Endodermal cell (in vitro differentiated cells): ENCODE measurements around the gene VKORC1L1. TPM values are rescaled to one million over a fixed set of nuclear protein-coding genes. Genes with fewer than 3 reads are reported as not detected.

Experiments
- DNase-seq: peaks from one replicate; pipeline ENCODE4 v3.0.0-alpha.2; 2017
- H3K27ac ChIP-seq: 2 replicates; pipeline ENCODE4 v1.5.1; 2013; ENCODE audit warnings: mild to moderate bottlenecking, low read depth, low read length, moderate library complexity
- H3K27me3 ChIP-seq: 2 replicates; pipeline ENCODE4 v1.6.1; 2013; ENCODE audit warnings: mild to moderate bottlenecking, low read length, moderate library complexity; ENCODE audit not compliant: insufficient read depth, control insufficient read depth, poor library complexity, severe bottlenecking
- H3K36me3 ChIP-seq: 2 replicates; pipeline ENCODE4 v1.7.0; 2013; ENCODE audit warnings: mild to moderate bottlenecking, low read length, moderate library complexity; ENCODE audit not compliant: control insufficient read depth, insufficient read depth
- H3K4me1 ChIP-seq: one replicate; pipeline ENCODE4 v1.7.0; 2013; ENCODE audit warnings: low read length; ENCODE audit not compliant: control insufficient read depth, insufficient read depth
- H3K4me3 ChIP-seq: 2 replicates; pipeline ENCODE4 v1.5.1; 2013; ENCODE audit warnings: mild to moderate bottlenecking, low read length, moderate library complexity
- H3K9ac ChIP-seq: 2 replicates; pipeline ENCODE4 v1.6.1; 2013; ENCODE audit warnings: mild to moderate bottlenecking, low read length, moderate library complexity; ENCODE audit not compliant: poor library complexity, severe bottlenecking; ENCODE audit errors: extremely low read depth
- H3K9me3 ChIP-seq: 2 replicates; pipeline ENCODE4 v1.6.1; 2013; ENCODE audit warnings: mild to moderate bottlenecking, low read length, moderate library complexity; ENCODE audit not compliant: control insufficient read depth
- H3K27ac Mint-ChIP-seq: 2 replicates; pipeline ENCODE4 v1.8.0; 2020; ENCODE audit warnings: mixed read lengths
- H3K27me3 Mint-ChIP-seq: 2 replicates; pipeline ENCODE4 v1.8.0; 2021; ENCODE audit warnings: mild to moderate bottlenecking, mixed read lengths; ENCODE audit not compliant: insufficient read depth
- H3K36me3 Mint-ChIP-seq: 2 replicates; pipeline ENCODE4 v1.8.0; 2020; ENCODE audit warnings: low read depth, mixed read lengths
- H3K4me1 Mint-ChIP-seq: 2 replicates; pipeline ENCODE4 v1.8.0; 2020; ENCODE audit warnings: mixed read lengths
- H3K4me3 Mint-ChIP-seq: 2 replicates; pipeline ENCODE4 v1.8.0; 2020; ENCODE audit warnings: mild to moderate bottlenecking, moderate library complexity, mixed read lengths
- H3K9me3 Mint-ChIP-seq: 2 replicates; pipeline ENCODE4 v1.8.0; 2020; ENCODE audit warnings: mild to moderate bottlenecking, mixed read lengths
- WGBS, 2 experiments: methylation state at CpG; one replicate each; pipeline versions ENCODE4 v1.1.5 to v1.1.7; 2013; ENCODE audit warnings: missing lambda C conversion rate in 2 of 2, mixed read lengths in 1 of 2; ENCODE audit not compliant: insufficient coverage in 1 of 2, insufficient read length in 1 of 2; 5-methylcytosine and 5-hydroxymethylcytosine counted together
- total RNA-seq, 2 donors: library from RNA; stranded (reverse); fragmentation: NEBNext Ultra II Directional in 1 of 2; extraction: Animal tissue kit (Norgen Biotek cat#: 25700) in 1 of 2; gene quantifications; 2 replicates in 1 of 2; 3 replicates in 1 of 2; pipeline ENCODE4 v1.2.1, GENCODE V29; 2021
- TF ChIP-seq, protein P1 (sequence below): fragments of 200-600 bp; sonication (generic); conservative IDR thresholded peaks from 2 replicates; pipeline ENCODE4 v1.5.0; 2021; ENCODE audit warnings: antibody characterized with exemption, mild to moderate bottlenecking

VKORC1L1 gene
- total RNA-seq, 2 donors from 2014 or later, result 20.7 to 24.7 TPM

- H3K4me3 Mint-ChIP-seq, result no peak overlapping the region
These were observed 102.0 kb downstream of the VKORC1L1 start for GRCh38 chr7:65974876-65975275.

DNA sequence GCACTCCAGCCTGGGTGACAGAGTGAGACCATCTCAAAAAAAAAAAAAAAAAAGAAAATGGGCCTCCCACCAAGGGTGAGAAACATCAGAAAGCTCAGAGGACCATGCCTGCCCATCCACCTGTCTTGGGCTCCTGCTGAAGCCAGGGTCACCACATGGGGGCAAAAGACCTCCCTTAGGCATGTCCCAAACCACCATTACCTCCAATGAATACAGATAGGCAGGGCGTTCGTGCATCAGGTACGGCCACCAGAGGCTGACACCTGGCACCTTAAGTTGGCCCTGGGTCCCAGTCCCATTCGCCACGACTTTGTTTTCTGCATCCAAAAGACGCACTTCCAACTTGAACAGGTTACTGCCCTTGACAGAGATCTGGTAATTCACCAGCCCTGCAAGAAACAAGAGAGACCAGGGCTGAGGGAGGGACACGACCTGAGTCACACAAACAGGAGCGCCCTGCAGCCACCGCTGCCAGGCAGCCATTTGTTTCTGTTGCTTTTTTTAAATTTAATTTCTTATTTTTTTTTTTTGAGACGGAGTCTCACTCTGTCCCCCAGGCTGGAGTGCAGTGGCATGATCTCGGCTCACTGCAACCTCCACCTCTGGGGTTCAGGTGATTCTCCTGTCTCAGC, 103.1 kb downstream of the VKORC1L1 start:
- Histone ChIP-seq H3K9ac (no peak overlapping the region), H3K4me3 (no peak overlapping the region), H3K9me3 (no peaks in the 10 kb centered on the region), H3K4me1 (no peaks in the 10 kb centered on the region), H3K36me3 (peaks cover 41% of the 10 kb centered on the region), H3K27ac (no peak overlapping the region), H3K27me3 (no peaks in the 10 kb centered on the region)
- Mint-ChIP-seq H3K9me3 (no peaks in the 10 kb centered on the region), H3K27ac (no peak overlapping the region), H3K4me3 (no peak overlapping the region), H3K36me3 (peaks cover 59% of the 10 kb centered on the region), H3K4me1 (peaks cover 3% of the 10 kb centered on the region), H3K27me3 (no peaks in the 10 kb centered on the region)
- WGBS, 2 experiments, result 93 to 100% methylated on average over 5 to 11 of the region's 11 CpGs
- DNase-seq, result peak; percentile 60
- TF ChIP-seq, protein P1, sequence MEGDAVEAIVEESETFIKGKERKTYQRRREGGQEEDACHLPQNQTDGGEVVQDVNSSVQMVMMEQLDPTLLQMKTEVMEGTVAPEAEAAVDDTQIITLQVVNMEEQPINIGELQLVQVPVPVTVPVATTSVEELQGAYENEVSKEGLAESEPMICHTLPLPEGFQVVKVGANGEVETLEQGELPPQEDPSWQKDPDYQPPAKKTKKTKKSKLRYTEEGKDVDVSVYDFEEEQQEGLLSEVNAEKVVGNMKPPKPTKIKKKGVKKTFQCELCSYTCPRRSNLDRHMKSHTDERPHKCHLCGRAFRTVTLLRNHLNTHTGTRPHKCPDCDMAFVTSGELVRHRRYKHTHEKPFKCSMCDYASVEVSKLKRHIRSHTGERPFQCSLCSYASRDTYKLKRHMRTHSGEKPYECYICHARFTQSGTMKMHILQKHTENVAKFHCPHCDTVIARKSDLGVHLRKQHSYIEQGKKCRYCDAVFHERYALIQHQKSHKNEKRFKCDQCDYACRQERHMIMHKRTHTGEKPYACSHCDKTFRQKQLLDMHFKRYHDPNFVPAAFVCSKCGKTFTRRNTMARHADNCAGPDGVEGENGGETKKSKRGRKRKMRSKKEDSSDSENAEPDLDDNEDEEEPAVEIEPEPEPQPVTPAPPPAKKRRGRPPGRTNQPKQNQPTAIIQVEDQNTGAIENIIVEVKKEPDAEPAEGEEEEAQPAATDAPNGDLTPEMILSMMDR, result peak; percentile 50

More at GRCh38 chr7:65974876-65975275, 102.0 kb downstream of the VKORC1L1 start:
- DNase-seq, result no peak
- no peaks in the 10 kb centered on the region for H3K27me3 Mint-ChIP-seq
- H3K36me3 Mint-ChIP-seq, result peaks cover 64% of the 10 kb centered on the region
- Histone ChIP-seq H3K9ac (no peak overlapping the region), H3K27me3 (no peaks in the 10 kb centered on the region), H3K27ac (no peak overlapping the region), H3K4me3 (no peak overlapping the region), H3K4me1 (no peaks in the 10 kb centered on the region), H3K36me3 (peaks cover 48% of the 10 kb centered on the region), H3K9me3 (no peaks in the 10 kb centered on the region)
- H3K27ac Mint-ChIP-seq, result no peak overlapping the region
- TF ChIP-seq, protein P1, result no peak
- 92% methylated on average over 9 of the region's 9 CpGs for WGBS, 2 experiments
- H3K4me1 Mint-ChIP-seq, result no peaks in the 10 kb centered on the region
- H3K9me3 Mint-ChIP-seq, result no peaks in the 10 kb centered on the region

DNA sequence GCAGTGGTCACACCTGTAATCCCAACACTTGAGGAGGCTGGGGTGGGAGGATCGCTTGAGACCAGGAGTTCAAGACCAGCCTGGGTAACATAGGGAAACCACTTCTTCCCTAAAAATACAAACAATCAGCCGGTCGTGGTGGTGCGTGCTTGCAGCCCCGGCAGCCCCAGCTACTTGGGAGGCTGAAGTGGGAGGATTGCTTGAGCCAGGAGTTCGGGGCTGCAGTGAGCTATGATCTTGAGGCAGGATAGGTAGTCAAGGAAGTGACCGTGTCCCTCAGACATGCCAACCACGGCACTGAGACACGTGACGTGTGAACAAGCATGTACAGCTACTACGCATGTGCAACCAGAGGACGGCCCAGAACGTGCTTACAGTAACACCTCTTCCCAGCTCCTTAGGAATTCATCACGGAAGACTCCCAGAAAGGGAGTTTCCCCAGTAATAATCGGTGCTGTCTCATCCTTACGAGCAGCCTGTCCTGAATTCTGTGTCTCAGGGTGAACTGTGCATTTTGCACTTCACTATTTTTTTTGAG, 103.9 kb downstream of the VKORC1L1 start:
- Histone ChIP-seq H3K36me3 (peaks cover 38% of the 10 kb centered on the region), H3K4me3 (no peak overlapping the region), H3K9ac (no peak overlapping the region), H3K27me3 (no peaks in the 10 kb centered on the region), H3K9me3 (no peaks in the 10 kb centered on the region), H3K4me1 (no peaks in the 10 kb centered on the region), H3K27ac (no peak overlapping the region)
- H3K27me3 Mint-ChIP-seq, result no peaks in the 10 kb centered on the region
- peaks cover 3% of the 10 kb centered on the region for H3K4me1 Mint-ChIP-seq
- no peaks in the 10 kb centered on the region for H3K9me3 Mint-ChIP-seq
- no peak overlapping the region for H3K4me3 Mint-ChIP-seq
- TF ChIP-seq, protein P1, result no peak
- peaks cover 52% of the 10 kb centered on the region for H3K36me3 Mint-ChIP-seq
- H3K27ac Mint-ChIP-seq, result peak overlapping the region; percentile 75
- WGBS, 2 experiments, result 95 to 96% methylated on average over 15 to 16 of the region's 16 CpGs
- no peak for DNase-seq
